ENCODE results near the gene SH3BP5L. TPM values are rescaled to one million over a fixed set of nuclear protein-coding genes. Genes with fewer than 3 reads are reported as not detected.

SH3BP5L gene
- total and polyA plus RNA-seq, 2 of the 13 experiments (the other 11 are each of a cell fraction or from before 2014, with no cell fraction given): 10.3 to 14.9 TPM

DNA sequence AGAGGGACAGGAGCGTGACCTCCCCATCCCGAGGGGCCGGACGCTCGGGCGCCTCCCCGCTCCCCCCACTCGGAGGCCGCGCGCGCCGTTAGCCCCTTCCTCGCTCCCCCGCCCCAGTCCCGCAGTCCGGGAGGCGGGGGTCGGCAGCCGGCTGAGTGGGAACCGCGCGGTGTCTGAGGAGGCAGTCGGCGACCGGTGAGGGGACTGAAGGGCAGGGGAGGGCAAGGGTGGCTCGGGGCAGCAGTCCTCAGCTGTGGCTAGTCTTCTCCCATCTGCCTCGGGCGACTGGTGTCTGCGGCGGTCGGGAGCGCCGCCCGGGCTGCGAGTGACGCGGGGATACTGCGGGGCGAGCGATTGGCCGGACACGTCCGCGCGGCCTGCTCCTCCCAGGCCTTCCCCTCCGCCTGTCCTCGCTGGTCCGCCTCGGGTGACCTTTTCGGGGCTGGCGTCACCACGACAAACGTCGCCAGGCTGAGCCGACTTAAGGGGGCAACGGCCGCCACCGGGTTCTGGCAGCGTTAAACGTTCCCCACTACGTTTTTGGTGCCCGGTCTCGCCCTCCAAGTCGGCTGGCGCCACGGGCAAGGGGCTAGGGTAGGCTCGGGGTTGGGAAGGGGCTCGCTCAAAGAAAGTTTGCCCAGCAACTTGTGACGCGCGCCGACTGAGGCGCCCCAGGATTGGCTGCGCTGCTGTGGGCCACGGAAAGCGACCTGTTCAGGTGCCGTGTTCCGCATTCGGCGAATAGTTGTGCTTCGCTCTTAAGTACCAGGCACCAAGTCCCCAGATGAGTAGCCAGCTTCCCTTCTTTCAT, 12.8 kb upstream of the SH3BP5L start (continued):
- peak; percentile 93 for TF ChIP-seq CREB1 (IDR thresholded peaks at IDR 0.05)
- TF ChIP-seq CREB1 (CRISPR knock-in tag; IDR thresholded peaks at IDR 0.05): peak; percentile 98
- TF ChIP-seq THYN1 (CRISPR knock-in tag; IDR thresholded peaks at IDR 0.05; ENCODE audit: borderline replicate concordance, low read depth): no peak
- TF ChIP-seq CHD4 (IDR thresholded peaks at IDR 0.05; ENCODE audit: borderline replicate concordance, low read length): no peak
- peak; percentile 78 for TF ChIP-seq DBP (CRISPR knock-in tag; IDR thresholded peaks at IDR 0.05; ENCODE audit: not compliant biosample characterization)
- TF ChIP-seq SP5 (CRISPR knock-in tag; IDR thresholded peaks at IDR 0.05; ENCODE audit: borderline replicate concordance, low read depth): peak; percentile 18
- TF ChIP-seq GLI4 (CRISPR knock-in tag; IDR thresholded peaks at IDR 0.05; ENCODE audit: borderline replicate concordance): no peak
- no peak for TF ChIP-seq IKZF1 (IDR thresholded peaks at IDR 0.05)
- TF ChIP-seq SMAD9 (CRISPR knock-in tag; IDR thresholded peaks at IDR 0.05): no peak
- TF ChIP-seq MED1 (CRISPR knock-in tag; IDR thresholded peaks at IDR 0.05): peak; percentile 39; the same call in 1 of the 2 replicates
- TF ChIP-seq TSC22D2 (CRISPR knock-in tag; IDR thresholded peaks at IDR 0.05; ENCODE audit: borderline replicate concordance): 0 out of 2 replicates have a peak, but pooled peaks have one; percentile 51
- TF ChIP-seq ZNF557 (CRISPR knock-in tag; IDR thresholded peaks at IDR 0.05): no peak; the same call in 1 of the 2 replicates
- peak; percentile 49; the same call in 1 of the 2 replicates for TF ChIP-seq MXD3 (CRISPR knock-in tag; IDR thresholded peaks at IDR 0.05)
- TF ChIP-seq ZNF3 (CRISPR knock-in tag; IDR thresholded peaks at IDR 0.05): no peak
- peak; percentile 47; the same call in 1 of the 2 replicates for TF ChIP-seq ZNF709 (CRISPR knock-in tag; IDR thresholded peaks at IDR 0.05)
- TF ChIP-seq, protein P1, sequence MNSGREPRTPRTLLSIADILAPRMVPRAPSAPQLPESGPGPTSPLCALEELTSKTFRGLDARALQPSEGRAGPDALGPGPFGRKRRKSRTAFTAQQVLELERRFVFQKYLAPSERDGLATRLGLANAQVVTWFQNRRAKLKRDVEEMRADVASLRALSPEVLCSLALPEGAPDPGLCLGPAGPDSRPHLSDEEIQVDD (CRISPR knock-in tag; IDR thresholded peaks at IDR 0.05; ENCODE audit: borderline replicate concordance): peak; percentile 38; the same call in 1 of the 2 replicates
- TF ChIP-seq ZNF607 (CRISPR knock-in tag; IDR thresholded peaks at IDR 0.05; ENCODE audit: borderline replicate concordance): peak; percentile 76; the same call in 1 of the 2 replicates
- TF ChIP-seq, protein P2, sequence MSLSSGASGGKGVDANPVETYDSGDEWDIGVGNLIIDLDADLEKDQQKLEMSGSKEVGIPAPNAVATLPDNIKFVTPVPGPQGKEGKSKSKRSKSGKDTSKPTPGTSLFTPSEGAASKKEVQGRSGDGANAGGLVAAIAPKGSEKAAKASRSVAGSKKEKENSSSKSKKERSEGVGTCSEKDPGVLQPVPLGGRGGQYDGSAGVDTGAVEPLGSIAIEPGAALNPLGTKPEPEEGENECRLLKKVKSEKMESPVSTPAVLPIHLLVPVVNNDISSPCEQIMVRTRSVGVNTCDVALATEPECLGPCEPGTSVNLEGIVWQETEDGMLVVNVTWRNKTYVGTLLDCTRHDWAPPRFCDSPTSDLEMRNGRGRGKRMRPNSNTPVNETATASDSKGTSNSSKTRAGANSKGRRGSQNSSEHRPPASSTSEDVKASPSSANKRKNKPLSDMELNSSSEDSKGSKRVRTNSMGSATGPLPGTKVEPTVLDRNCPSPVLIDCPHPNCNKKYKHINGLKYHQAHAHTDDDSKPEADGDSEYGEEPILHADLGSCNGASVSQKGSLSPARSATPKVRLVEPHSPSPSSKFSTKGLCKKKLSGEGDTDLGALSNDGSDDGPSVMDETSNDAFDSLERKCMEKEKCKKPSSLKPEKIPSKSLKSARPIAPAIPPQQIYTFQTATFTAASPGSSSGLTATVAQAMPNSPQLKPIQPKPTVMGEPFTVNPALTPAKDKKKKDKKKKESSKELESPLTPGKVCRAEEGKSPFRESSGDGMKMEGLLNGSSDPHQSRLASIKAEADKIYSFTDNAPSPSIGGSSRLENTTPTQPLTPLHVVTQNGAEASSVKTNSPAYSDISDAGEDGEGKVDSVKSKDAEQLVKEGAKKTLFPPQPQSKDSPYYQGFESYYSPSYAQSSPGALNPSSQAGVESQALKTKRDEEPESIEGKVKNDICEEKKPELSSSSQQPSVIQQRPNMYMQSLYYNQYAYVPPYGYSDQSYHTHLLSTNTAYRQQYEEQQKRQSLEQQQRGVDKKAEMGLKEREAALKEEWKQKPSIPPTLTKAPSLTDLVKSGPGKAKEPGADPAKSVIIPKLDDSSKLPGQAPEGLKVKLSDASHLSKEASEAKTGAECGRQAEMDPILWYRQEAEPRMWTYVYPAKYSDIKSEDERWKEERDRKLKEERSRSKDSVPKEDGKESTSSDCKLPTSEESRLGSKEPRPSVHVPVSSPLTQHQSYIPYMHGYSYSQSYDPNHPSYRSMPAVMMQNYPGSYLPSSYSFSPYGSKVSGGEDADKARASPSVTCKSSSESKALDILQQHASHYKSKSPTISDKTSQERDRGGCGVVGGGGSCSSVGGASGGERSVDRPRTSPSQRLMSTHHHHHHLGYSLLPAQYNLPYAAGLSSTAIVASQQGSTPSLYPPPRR (CRISPR knock-in tag; IDR thresholded peaks at IDR 0.05; ENCODE audit: borderline replicate concordance): 0 out of 2 replicates have a peak, but pooled peaks have one; percentile 27
- TF ChIP-seq MXD1 (CRISPR knock-in tag; IDR thresholded peaks at IDR 0.05): peak; percentile 32; the same call in 1 of the 2 replicates
- TF ChIP-seq ZFY (CRISPR knock-in tag; IDR thresholded peaks at IDR 0.05): peak; percentile 93
- peak; percentile 13 for TF ChIP-seq XRCC5 (optimal IDR thresholded peaks at IDR 0.05; ENCODE audit: low read length)
- no peak for TF ChIP-seq RARG (CRISPR knock-in tag; IDR thresholded peaks at IDR 0.05; ENCODE audit: low read depth)
